Hematopoietic multipotent progenitor cell treated with erythropoietin and hydrocortisone succinate and interleukin-3 and kit ligand, for 8 days (in vitro differentiated cells): ENCODE data around the gene ACOT12.
"Not testable (repeated sequence)": the region's sequence is repeated elsewhere in the genome, so short reads cannot be mapped to it uniquely, and the experiment has no call there.

ENCODE experiments used
- DNase-seq: peaks from one replicate; pipeline ENCODE4 v3.0.0-alpha.2; 2015

Gene ACOT12

DNA sequence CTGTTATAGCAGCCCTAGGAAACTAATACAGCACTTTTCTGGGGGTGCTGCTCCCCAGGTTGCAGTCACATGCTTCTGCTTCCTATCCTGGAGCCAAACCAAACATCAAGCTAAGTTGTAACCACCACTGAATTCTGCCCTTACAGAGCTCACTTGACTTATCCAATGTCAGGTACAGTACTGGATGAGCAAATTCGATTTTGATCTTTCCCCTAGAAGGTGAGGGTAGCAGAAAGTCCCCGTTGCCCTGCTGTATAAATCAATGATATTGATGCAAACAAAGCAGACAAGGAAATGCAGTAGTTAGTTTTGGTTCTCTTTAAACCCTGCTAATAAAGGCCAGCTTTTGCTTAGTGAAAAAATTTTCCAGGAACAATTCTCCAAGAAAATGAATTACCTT is 56.1 kb downstream of the ACOT12 start:
- DNase-seq, result no peak

DNA sequence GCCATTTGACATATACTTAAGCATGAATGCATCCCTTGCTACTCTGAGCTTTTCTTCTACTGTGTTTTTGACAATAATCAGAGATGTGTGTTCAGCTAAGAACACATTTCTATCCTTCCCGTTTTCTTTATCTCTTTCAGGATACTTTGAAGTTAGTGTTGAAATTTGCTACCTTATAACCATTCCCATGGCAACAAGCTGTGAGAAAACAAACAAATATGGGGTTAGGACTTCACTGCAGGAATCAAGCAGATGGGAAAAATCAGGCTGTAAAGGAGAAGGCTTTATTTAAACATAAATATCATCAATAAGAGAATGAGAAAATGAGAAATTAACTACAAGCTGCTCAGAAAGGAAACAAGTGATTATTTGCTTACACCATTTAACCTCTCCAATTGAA is 57.4 kb downstream of the ACOT12 start:
- DNase-seq, result no peak

DNA sequence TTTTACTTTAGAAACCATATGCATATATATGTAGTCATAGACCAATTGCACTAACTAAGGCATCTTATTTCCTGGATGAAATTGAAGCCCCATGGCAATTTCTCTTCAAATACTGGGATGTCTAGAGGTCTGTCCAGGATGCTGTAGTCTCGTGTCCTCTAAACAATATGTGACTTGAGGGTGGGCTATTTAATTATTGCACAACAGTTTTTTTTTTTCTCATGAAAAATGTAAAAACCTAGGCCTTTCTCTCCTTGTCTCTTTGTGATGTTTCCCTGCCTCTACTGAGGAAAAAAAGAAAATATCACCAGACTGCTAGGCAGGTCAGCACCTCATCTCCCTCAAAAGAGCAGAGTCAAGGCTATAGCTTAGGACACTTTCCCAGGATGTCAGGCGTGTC is 58.0 kb downstream of the ACOT12 start:
- DNase-seq, result no peak

DNA sequence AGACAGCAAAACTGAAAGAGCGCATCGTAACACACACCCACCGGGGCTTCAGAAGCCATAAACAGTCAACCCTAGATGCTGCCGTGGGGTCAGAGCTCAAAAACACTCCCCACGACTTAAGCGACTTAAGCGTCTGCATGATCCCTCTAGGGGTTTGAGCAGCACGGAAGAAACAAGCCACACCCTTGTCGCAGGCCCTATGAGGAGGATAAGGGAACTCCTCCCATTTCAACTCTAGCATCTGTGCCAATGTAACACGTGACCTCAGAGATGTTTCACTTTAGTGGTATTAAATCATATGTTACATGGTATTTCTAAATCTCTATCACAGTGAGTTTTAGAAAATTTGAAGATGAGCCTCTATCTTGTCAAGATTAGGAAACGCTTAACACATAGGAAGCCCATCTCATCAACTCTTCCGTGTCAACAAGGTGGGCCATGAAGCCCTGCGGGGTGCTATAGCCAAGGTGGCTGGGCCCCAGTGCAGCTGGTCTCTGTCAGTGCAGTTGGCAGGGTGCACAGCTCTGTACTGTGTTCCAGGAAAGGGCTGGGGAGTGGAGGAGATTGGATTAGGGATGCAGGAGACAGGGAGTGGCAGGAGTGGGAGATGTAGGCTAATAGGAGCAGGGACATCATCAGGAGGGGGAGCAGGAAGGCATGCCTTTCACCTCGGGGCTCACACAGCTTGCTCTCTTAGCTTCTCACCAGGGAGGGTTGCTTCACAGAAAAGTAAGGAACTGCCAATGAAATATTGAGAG is 59.5 kb downstream of the ACOT12 start:
- DNase-seq, result peak; percentile 12

DNA sequence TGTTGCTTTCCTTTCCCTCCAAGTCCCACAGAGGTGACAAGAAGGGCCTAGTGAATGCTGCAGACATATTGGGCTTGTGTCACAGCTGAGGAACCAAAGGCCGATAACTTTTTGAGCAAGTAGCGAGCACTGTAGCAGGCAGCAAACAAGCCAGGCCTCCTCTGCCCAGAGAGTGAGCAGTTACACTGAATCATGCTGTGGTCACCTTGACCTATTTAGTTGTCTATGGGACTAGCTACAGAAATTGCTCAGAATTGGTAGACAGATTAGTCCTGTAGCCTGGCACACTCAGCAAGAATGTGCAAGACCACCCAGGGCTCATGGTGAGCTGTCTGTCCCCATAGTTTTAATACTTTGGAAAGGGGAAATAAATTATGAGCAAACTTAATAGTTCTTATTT is 67.4 kb downstream of the ACOT12 start:
- no peak for DNase-seq

DNA sequence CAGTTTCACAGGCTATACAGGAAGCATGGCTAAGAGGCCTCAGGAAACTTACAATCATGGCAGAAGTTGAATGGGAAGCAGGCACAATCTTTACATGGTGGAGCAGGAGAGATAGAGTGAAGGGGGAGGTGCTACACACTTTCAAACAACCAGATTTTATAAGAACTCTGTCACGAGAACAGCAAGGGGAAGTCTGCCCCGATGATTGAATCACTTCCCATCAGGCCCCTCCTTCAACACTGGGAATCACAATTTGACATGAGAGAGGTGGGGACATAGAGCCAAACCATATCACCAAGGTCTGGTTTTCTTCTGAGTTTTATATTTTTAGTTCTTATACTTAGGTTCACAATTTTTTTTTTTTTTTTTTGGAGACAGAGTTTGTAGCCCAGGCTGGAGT is 76.4 kb downstream of the ACOT12 start:
- DNase-seq, result no peak

DNA sequence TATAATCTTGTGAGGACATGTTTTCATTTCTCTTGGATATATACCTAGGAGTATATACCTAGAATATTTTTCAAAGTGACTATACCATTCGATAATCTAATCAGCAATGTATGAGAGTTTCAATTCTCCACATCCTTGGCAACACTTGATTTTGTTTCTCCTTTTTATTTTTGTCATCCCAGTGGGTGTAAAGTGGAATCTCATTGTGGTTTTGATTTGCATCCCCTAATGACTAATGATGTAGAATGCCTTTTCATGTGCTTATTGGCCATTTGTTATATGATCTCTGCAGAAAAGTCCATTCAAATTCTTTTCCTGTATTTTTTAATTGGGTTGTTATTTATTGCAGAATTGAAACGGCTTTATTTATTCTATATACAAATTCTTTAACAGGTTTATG is 77.4 kb downstream of the ACOT12 start:
- DNase-seq, result no peak

DNA sequence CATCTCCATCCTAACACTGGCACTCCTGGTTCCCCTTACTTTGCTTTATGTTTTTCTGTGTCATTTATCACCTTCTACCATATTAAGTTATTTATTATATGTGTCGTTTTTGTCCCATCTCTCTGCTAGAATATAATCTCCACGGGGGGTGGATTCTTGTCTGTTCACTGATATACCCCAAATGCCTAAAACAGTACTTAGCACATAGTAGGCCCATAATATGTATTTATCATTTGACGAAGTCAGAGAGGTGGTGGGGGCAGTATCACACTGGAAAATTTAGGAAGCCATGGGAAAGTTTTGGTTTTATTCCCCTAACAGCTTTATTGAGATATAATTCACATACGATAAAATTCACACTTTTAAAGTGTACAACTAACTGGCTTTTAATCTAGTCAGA is 78.1 kb downstream of the ACOT12 start:
- no peak for DNase-seq

DNA sequence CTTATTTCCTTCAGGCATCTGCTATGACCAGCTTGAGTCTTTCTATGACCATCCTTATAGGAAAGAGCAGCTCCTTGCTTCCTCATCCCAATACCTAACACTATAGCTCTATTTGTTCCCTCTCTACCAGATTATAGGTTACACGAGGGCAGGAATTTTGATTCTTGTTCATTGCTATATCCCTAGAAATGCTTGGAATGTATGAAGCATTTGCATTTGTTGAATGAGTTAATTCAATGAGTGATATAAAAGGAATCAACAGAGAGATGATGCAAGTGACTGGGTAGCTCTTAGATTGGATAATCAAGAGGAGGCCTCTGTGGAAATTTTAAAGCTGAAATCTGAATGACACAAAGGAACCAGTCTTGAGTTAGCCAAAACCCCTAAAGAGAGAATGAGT is 78.6 kb downstream of the ACOT12 start:
- no peak for DNase-seq

DNA sequence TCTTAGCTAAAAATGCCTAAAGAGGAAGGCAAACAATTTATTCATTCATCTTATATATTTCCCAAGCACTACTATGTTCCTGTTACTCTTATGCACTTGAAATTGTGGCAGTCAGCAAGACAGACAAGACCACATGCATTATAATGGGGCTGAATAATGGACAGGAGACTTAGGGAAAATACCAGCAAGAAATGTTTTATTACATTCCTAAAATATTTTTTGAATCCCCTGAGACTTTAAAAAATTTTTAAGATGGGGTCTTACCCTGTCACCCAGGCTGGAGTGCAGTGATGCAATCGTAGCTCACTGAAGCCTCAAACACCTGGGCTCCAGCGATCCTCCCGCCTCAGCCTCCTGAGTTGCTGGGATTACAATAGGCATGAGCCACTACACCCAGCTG is 79.4 kb downstream of the ACOT12 start:
- DNase-seq, result no peak

DNA sequence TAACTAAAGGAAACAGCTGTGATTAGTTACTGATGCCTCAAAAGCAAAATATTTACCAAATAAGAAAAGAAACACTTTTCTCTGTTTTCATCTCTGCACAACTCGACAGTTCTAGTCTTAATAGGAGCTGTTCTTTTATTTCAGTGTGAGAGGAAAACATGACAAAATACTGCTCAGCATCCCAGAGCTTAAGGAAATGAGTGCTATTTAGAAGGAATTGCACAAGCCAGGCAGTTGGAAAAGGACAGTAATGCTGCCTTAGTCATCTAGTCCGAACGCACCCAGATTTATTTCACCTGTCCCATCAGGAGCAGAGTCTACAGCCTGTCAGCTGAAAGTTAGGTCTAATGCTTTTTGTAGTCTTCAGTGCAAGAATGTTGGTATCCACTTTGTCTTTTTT is 80.2 kb downstream of the ACOT12 start:
- DNase-seq, result no peak

DNA sequence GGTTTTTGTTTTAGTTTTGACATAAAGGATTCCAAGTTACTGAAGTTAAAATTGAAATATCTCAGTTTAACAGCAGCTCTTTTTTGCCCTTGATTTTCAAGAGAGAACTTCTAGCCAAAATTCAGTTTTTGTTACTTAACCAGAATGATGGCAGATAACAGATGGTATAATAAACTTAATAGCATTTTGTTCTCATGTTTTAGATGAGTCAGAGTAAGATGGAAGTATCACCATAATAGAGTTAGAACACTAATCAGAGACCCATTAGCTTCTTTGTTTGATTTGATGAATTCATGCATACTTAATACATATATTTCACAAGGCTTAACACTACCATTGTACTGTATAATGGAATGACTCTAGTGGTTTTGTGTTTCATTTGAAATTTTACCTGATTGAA is 80.7 kb downstream of the ACOT12 start:
- DNase-seq, result no peak

DNA sequence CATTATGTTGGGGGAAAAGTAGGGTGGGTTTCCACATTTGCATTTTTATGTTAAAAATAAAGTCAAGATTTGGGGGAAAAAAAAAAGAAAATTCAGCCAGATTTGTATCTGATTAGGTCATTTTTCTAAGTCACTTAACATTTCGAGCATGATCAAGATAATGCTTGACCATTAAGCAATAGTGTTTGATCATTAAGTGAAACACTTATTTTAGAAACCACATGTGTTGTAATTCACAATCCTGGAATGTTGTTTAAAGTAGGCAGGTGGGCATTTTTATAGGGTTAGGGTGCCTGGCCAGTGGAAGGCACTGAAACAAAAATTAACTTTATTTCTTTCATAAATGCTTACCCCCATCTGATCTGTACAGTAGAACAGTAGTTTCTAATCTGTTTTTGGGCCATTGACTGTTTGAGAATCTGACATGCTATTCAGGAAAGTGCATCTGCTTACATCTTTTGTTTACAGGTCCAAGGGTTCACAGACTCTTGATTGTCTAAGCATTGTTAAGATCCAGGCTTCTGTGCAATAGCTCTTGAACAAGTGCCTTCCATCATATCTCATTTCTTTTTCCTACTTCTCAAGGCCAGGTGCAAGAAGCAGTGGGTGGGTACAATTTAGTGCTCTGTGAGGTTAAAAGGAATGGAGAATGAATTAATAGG is 83.4 kb downstream of the ACOT12 start:
- DNase-seq, result no peak

DNA sequence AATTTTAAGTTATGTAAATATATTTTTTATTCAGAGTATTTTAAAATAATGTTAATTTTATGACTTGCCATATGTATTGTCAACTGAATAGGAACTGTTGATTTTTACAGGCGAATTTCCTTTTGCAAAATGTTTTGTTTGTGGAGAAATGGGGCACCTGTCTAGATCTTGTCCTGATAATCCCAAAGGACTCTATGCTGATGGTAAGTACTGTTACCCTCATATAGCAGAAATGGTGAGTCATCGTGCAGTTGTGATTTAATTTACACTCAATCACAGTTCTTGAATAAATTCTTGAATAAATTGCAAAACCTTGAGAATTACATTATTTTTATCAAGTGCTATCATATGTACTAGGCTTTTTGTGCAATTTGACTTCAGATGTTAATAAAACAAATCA is 85.1 kb downstream of the ACOT12 start:
- no peak for DNase-seq

DNA sequence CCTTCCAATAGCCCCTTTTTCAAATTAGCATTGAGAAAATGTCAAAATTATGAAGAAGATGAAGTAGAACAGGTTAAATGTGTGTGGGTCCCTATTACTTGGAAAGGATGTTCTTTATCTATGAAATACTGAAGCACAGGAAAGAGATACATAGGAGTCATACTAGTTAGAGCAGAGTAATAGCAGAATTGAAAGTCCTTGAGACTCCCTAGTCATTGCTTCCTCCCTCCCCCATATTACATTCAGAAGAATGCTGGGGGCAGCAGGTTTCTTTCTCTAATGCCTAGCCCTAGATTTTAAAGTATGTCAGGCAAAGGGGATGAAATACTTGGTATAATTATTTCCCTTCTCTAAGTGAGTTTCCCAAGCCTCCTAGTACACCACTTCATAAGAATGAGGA is 88.1 kb downstream of the ACOT12 start:
- DNase-seq, result no peak

DNA sequence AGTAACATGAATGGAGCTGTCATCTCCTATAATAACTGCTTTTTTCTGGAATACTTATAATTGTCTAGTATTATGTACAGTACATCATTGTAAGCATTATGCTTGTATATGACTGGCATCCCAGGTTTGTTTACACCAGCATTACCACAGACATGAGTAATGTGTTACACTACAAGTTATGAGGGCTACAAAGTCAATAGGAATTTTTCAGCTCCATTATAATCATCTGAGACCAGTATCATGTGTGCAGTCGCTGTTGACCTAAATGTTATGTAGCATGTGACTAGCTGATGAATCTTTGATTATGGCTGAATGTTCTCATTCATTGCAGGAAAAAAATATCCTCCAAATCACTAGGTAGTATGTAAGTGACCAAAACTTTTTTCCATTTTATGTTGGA is 90.4 kb downstream of the ACOT12 start:
- no peak for DNase-seq

DNA sequence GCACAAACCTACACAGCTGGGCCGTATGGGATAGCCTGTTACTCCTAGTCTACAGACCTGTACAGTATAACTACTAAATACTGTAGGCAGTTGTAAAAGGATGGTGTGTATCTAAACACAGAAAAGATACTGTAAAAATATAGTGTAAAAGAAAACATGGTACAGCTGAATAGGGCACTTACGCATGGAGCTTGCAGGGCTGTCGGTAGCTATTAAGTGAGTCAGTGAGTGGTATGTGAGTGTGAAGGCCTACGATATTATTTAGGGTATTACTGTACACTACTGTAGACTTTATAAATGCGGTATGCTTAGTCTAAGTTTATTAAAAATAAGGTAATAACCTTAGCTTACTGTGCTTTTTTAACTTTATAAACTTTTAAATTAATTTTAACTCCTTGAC is 91.3 kb downstream of the ACOT12 start:
- no peak for DNase-seq

DNA sequence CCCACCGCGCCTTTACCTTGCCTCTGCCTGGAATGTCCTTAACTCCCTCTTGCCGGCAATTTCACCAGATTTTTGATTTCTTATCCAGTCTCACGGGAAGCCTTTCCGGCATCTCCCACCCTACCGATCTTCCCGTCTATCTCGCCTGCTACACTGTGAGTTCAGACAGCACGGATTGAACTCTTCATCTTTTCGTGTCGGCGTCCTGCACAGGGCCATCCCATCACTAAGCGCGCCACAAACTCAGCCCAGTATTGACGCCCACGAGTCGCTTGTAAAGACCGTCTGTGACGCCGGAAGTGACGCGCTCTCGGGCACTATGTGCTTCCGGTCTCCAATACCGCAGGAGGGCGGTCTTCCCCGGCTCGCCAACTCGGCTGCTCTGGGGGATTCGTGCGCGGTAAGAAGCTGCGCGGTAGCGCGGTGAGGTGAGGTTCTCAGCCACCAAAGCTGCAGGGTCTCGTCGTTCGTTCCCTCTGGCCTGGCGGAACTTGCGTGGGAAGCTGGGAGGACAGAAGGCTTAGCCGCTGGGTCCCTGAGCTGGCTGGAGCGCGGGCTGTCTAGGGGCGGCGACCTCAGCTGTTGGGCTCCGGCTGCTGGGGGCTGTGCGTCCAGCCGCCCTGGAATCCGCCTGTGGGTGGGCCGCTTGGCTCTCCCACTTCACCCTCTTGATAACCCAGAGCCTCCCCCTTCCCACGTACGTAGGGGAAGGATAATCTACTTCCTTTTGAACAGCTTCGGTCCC is 92.5 kb downstream of the ACOT12 start, which contains the start of gene ZCCHC9:
TSS of gene ZCCHC9 (plus strand) at position 317 of the 745 bp plus-strand sequence. CDS start 3,171 bp downstream, outside the sequence.
- DNase-seq, result peak; percentile 96

DNA sequence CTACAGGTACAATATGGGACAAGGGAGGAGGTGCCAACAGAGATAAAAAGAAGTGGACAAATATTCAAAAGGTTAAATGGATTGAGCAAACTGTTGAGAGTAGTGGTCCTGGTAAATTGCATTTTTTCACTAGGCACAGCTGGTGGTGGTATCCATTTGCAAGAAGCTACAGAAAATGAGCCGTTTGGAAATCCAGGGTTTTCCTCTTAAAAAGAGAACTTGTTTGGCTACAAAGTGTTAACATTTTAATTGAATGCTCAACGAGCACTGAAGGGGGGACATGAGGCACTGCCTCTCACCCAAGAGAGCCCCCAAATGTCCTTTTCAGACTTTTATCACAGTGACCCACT is 93.0 kb downstream of the ACOT12 start:
- DNase-seq, result no peak

DNA sequence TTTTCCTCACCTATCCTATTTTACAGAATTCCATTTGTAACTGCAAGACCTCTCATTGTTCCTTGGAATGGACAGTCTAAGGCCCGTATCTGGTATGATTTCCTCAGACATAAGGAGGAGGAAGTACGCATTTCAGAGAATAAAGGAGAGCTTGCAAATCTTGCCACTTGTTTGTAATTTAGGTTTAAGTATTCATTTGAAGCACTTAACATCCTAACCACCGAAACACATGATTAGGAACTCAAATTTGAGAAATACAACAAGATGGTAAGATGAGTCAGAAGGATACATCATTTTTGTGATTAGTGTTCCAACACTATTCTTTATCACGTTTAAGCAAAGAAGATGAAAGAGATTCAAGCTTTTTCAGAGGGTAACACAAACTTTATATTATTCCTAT is 96.4 kb downstream of the ACOT12 start:
- no peak for DNase-seq

DNA sequence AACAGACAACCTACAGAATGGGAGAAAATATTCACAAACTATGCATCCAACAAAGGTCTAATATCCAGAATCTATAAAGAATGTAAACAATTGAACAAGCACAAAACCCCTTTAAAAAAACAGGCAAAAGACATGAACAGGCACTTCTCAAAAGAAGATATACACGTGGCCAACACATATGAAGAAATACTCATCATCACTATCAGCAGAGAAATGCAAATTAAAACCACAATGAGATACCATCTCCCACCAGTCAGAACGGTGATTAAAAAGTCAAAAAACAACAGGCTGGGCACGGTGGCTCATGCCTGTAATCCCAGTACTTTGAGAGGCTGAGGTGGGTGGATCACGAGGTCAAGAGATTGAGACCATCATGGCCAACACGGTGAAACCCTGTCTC is 99.9 kb downstream of the ACOT12 start:
- DNase-seq, result not testable (repeated sequence)

DNA sequence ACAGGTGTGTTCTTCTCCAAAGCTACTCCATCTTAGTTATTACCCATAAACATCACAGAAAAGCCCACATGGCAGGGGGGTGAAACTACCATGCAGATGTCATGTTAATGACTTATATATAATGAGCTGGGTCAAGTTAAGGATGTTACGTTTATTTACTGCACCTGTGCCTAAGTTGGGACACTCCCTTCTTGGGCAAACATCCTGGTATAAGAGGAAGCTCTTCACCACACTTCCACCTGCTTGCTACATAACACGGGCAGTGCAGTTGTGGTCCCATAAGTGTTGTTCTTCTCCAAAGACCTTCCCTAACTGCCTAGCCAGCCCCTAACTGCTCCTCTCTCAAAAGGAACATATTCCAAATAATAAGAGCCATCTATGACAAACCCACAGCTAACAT is 101.8 kb downstream of the ACOT12 start:
- no peak for DNase-seq

DNA sequence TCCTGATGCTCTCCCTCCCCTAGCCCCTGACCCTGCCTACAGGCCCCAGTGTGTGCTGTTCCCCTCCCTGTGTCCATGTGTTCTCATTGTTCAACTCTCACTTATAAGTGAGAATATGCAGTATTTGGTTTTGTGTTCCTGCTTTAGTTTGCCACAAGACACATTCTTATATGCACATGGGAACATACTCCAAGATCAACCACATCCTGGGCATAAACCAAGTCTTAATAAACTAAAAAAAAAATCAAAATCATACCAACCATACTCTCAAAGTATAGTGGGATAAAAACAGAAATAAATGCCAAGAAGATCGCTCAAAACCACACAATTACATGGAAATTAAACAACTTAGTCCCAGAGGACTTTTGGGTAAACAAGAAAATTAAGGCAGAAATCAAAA is 103.8 kb downstream of the ACOT12 start:
- DNase-seq, result no peak

DNA sequence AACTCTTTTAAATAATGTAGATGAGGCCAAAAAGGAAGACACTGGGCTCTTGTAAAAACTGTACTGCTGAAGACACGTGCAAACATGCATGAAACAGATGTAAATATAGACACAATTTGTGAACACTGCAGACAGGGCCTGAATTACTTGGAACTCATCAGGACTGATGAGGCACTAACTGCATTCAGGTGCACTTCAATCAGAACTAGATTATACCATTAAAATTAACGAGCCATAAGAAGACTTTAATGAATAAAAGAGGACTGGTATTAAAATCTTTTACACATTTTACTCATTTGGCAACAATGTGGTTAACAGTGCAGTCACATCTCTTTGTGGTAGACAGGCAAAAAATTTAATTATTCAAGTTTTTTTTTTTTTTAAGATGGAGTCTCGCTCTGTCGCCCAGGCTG is 105.9 kb downstream of the ACOT12 start:
- no peak for DNase-seq
